Gastrocnemius medialis (tissue), 4 donors: ENCODE measurements around the gene P4HA3.

ENCODE experiments used
- CTCF ChIP-seq, 5 experiments: fragments of 450-650 bp in 3 of 5; fragments of 200-600 bp in 2 of 5; sonication (generic) in 2 of 5; IDR thresholded peaks in 4 of 5; conservative IDR thresholded peaks in 1 of 5; 1 replicate in 4 of 5; 2 replicates in 1 of 5; pipeline ENCODE4 v1.5.1; 2016 to 2019; ENCODE audit warnings: antibody characterized with exemption in 5 of 5, mild to moderate bottlenecking in 3 of 5, moderate library complexity in 3 of 5
- POLR2A ChIP-seq, 2 donors: fragments of 450-650 bp; IDR thresholded peaks; one replicate each; pipeline ENCODE4 v1.6.1; 2017; ENCODE audit warnings: antibody characterized with exemption in 2 of 2, mild to moderate bottlenecking in 2 of 2, moderate library complexity in 2 of 2

GRCh38 chr11:74225565-74225964 is 85.9 kb downstream of the P4HA3 start:
- TF ChIP-seq POLR2A (IDR thresholded peaks at IDR 0.05) (no peak), CTCF (IDR thresholded peaks at IDR 0.05 in 4 of 5, conservative IDR thresholded peaks at IDR 0.05 in 1 of 5) (no peak)
